Effector CD8-positive, alpha-beta T cell (primary cell): ENCODE results near the gene ZNF467.

Experiments
- DNase-seq: peaks from one replicate; lab custom pipeline; 2025; lab: John Stamatoyannopoulos, UW

Gene ZNF467

DNA sequence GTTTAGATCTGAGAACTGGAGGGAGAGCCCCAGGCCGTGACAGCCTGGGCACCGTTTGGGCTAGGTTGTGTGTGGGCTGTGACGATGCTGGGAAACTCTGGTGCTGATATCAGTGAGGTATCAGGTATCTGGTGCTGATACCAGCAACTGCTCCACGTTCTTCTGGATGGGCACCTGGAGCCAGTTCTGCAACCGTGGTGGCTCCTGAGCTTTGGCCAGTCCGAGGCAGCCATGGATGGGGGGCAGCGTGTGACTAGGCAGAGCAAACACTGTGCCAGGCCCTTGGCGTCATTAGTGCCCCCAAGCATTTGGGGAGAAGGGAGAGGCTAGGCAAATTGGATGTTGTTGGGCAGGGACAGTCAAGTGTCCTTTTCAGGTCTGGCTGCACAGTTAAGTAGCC lies 57.9 kb downstream of the ZNF467 start:
- DNase-seq = no peak

DNA sequence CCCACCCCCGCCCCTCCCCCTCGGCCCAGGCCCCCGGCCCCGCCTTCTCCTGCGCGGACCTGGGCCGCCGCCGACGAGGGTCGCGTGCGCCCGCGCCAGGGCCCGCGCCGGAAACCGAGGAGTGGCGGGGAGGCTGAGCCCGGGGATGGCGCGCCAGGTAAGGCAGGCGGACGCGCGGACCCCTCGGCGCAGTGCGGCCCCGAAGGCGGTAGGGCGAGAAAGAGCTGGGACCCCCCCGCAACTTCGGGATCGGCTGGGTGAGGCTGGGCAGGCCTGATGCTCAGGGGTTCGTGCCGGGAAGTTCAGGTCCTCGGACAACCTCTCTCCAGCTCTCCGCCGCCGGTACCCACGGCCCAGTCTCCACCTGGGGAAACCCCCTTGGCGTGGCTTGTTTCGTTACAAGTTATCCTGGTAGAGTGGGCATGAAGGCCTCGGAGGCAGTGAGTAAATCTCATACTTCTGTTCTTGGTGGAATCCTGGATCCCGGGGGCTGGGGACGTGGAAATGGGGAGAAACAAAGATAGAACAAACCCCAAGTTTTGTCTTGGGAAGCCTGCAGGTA lies 58.4 kb downstream of the ZNF467 start:
- DNase-seq = peak; percentile 41
